BLaER1 (cell line): ENCODE data around the gene HSPA12A.

Experiments
- H3K27ac ChIP-seq: shearing (Covaris generic); formaldehyde crosslinking; 2 replicates; pipeline ENCODE4 v1.8.1; 2022
- H3K27me3 ChIP-seq: shearing (Covaris generic); formaldehyde crosslinking; 2 replicates; pipeline ENCODE4 v1.8.1; 2022
- H3K36me3 ChIP-seq: shearing (Covaris generic); formaldehyde crosslinking; 2 replicates; pipeline ENCODE4 v1.8.1; 2022
- H3K4me1 ChIP-seq: shearing (Covaris generic); formaldehyde crosslinking; 2 replicates; pipeline ENCODE4 v1.8.1; 2022
- H3K4me2 ChIP-seq: shearing (Covaris generic); formaldehyde crosslinking; 2 replicates; pipeline ENCODE4 v1.8.1; 2022
- H3K4me3 ChIP-seq: shearing (Covaris generic); formaldehyde crosslinking; 2 replicates; pipeline ENCODE4 v1.8.1; 2022
- H3K9ac ChIP-seq: shearing (Covaris generic); formaldehyde crosslinking; 2 replicates; pipeline ENCODE4 v1.8.1; 2022
- H3K9me3 ChIP-seq: shearing (Covaris generic); formaldehyde crosslinking; 2 replicates; pipeline ENCODE4 v1.8.1; 2022
- H4K20me1 ChIP-seq: shearing (Covaris generic); formaldehyde crosslinking; 2 replicates; pipeline ENCODE4 v1.8.1; 2022
- Cebpa-rat ChIP-seq: shearing (Covaris generic); IDR thresholded peaks from 2 replicates; pipeline ENCODE4 v1.8.1; 2022

HSPA12A gene

DNA sequence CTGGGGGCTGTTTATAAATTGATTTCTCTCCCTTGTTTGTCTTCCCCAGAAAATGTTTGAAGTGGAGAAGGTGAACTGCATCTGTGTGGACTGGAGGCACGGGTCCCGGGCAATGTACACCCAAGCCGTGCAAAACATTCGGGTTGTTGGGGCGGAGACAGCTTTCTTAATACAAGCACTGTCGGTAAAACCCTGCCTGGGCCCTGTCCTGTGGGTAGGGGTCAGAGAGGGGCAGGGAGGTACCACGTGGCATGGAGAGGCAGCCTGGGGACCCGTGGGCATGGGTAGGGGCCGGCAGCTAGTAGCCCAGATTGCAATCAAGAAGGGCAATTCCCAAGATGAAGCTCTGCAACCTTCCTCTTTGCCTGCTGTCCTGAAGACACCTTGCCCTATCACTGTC lies 115.6 kb downstream of the HSPA12A start:
- TF ChIP-seq Cebpa-rat, result no peak
- H3K9me3 ChIP-seq, result peaks cover 9% of the 10 kb centered on the region; the same call in 1 of the 2 replicates
- no peak overlapping the region for H3K27ac ChIP-seq
- H3K4me3 ChIP-seq, result no peak overlapping the region
- H3K4me1 ChIP-seq, result no peaks in the 10 kb centered on the region
- no peaks in the 10 kb centered on the region for H4K20me1 ChIP-seq
- no peak overlapping the region for H3K9ac ChIP-seq
- H3K36me3 ChIP-seq, result no peaks in the 10 kb centered on the region
- H3K27me3 ChIP-seq, result no peaks in the 10 kb centered on the region
- no peak overlapping the region for H3K4me2 ChIP-seq

GRCh38 chr10:116625845-116626244 lies 116.5 kb downstream of the HSPA12A start:
- Histone ChIP-seq H4K20me1 (no peaks in the 10 kb centered on the region), H3K9me3 (peaks cover 9% of the 10 kb centered on the region; the same call in 1 of the 2 replicates), H3K36me3 (no peaks in the 10 kb centered on the region), H3K4me1 (no peaks in the 10 kb centered on the region), H3K27ac (no peak overlapping the region), H3K9ac (no peak overlapping the region), H3K4me3 (no peak overlapping the region), H3K4me2 (no peak overlapping the region), H3K27me3 (no peaks in the 10 kb centered on the region)
- no peak for TF ChIP-seq Cebpa-rat

DNA sequence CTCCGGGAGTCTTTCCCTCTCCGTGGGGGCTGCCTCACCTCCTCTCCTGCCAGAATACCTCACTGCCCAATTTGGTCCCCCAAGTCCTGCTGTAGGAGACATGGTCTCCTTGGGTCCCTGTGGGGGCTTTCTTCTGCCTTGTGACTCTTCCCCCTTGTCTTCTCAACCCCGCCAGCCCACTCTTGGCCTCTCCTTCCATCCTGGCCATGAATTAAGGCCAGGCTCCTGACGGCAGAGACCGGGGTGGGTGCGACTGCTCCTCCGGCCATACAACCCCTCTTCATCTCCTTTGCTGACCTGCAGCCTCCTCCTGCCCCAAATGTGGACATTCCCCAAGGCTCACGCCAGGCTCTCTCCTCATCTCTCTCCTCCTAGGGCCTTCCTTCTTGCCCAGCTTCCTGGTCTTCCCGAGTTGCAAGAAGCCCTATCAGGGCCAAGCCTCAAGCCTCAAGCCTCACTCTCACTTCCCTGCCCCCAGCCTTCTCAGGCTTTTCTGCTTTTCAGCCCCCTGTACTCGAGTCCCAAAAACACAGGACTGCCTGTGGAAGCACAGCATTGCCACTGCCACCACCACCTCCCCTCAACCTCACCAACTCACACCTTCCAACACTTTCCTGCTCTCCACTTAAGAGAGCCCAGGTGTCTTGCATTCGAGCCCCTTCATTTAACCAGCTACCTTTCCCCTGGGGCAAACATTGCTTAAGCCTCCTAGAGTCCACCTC lies 120.3 kb downstream of the HSPA12A start:
- Histone ChIP-seq H3K4me2 (no peak overlapping the region), H4K20me1 (no peaks in the 10 kb centered on the region), H3K27me3 (no peaks in the 10 kb centered on the region), H3K9ac (no peak overlapping the region), H3K36me3 (no peaks in the 10 kb centered on the region), H3K4me1 (no peaks in the 10 kb centered on the region), H3K9me3 (0 out of 2 replicates have a peak, but pooled peaks cover under 1% of the 10 kb centered on the region), H3K4me3 (no peak overlapping the region), H3K27ac (no peak overlapping the region)
- no peak for TF ChIP-seq Cebpa-rat

- H3K9me3 ChIP-seq, result no peaks in the 10 kb centered on the region
- H3K9ac ChIP-seq, result no peak overlapping the region
- no peaks in the 10 kb centered on the region for H3K27me3 ChIP-seq
- H3K4me1 ChIP-seq, result no peaks in the 10 kb centered on the region
- no peak overlapping the region for H3K4me2 ChIP-seq
- H3K27ac ChIP-seq, result no peak overlapping the region
- no peaks in the 10 kb centered on the region for H3K36me3 ChIP-seq
- H4K20me1 ChIP-seq, result no peaks in the 10 kb centered on the region
- no peak overlapping the region for H3K4me3 ChIP-seq
- no peak for TF ChIP-seq Cebpa-rat
Observed at GRCh38 chr10:116621476-116621875, 120.9 kb downstream of the HSPA12A start.
